SK-N-SH treated with all-trans-retinoic acid at 6 μM for 48 hours (cell line): ENCODE data around the gene MAP2K1.

Source experiments
- ATAC-seq: fragments of 200-7000 bp; cut with Tn5 transposase; 3 replicates; pipeline ENCODE4 v1.9.1; 2020; ENCODE audit warnings: mild to moderate bottlenecking, moderate library complexity
- ARNTL ChIP-seq: fragments of 450-650 bp; formaldehyde crosslinking; IDR thresholded peaks from 2 replicates; pipeline ENCODE4 v1.5.0; 2020; ENCODE audit warnings: low read depth, mild to moderate bottlenecking, moderate library complexity, borderline replicate concordance
- BACH2 ChIP-seq: fragments of 250-450 bp; sonication (Bioruptor Pico); IDR thresholded peaks from 2 replicates; pipeline ENCODE4 v1.9.0; 2021; ENCODE audit warnings: mild to moderate bottlenecking, borderline replicate concordance
- CSDC2 ChIP-seq: fragments of 250-450 bp; sonication (Bioruptor Pico); IDR thresholded peaks from 2 replicates; pipeline ENCODE4 v1.5.0; 2020; ENCODE audit warnings: mild to moderate bottlenecking, moderate library complexity
- CSRNP3 ChIP-seq: fragments of 250-450 bp; sonication (Bioruptor Pico); IDR thresholded peaks from 2 replicates; pipeline ENCODE4 v1.5.1; 2021; ENCODE audit warnings: mild to moderate bottlenecking, moderate library complexity
- ESRRG ChIP-seq: fragments of 250-450 bp; sonication (Bioruptor Pico); IDR thresholded peaks from 2 replicates; pipeline ENCODE4 v1.6.1; 2021; ENCODE audit warnings: mild to moderate bottlenecking
- GLIS3 ChIP-seq: fragments of 250-450 bp; sonication (Bioruptor Pico); IDR thresholded peaks from 2 replicates; pipeline ENCODE4 v1.5.0; 2020; ENCODE audit warnings: mild to moderate bottlenecking, moderate library complexity
- ISL1 ChIP-seq: fragments of 250-450 bp; sonication (Bioruptor Pico); IDR thresholded peaks from 2 replicates; pipeline ENCODE4 v2.1.2; 2022; ENCODE audit warnings: mild to moderate bottlenecking, moderate library complexity
- OSR1 ChIP-seq: fragments of 250-450 bp; sonication (Bioruptor Pico); IDR thresholded peaks from 2 replicates; pipeline ENCODE4 v1.8.0; 2022; ENCODE audit warnings: moderate library complexity, mild to moderate bottlenecking, inconsistent platforms
- POU6F1 ChIP-seq: fragments of 250-450 bp; sonication (Bioruptor Pico); IDR thresholded peaks from 2 replicates; pipeline ENCODE4 v1.8.0; 2021; ENCODE audit warnings: low read depth, mild to moderate bottlenecking, moderate library complexity, borderline replicate concordance
- PPARA ChIP-seq: fragments of 250-450 bp; sonication (Bioruptor Pico); IDR thresholded peaks from 2 replicates; pipeline ENCODE4 v1.5.0; 2020; ENCODE audit warnings: mild to moderate bottlenecking, borderline replicate concordance
- RARB ChIP-seq: fragments of 250-450 bp; sonication (Bioruptor Pico); IDR thresholded peaks from 2 replicates; pipeline ENCODE4 v1.8.0; 2021; ENCODE audit warnings: mild to moderate bottlenecking, moderate library complexity
- SNAI2 ChIP-seq: fragments of 250-450 bp; sonication (Bioruptor Pico); IDR thresholded peaks from 2 replicates; pipeline ENCODE4 v1.5.0; 2020; ENCODE audit warnings: mild to moderate bottlenecking, moderate library complexity
- TCF4 ChIP-seq: fragments of 250-450 bp; sonication (Bioruptor Pico); IDR thresholded peaks from 2 replicates; pipeline ENCODE4 v1.8.0; 2021; ENCODE audit warnings: mild to moderate bottlenecking, moderate library complexity, borderline replicate concordance
- TOX ChIP-seq: fragments of 250-450 bp; sonication (Bioruptor Pico); IDR thresholded peaks from 2 replicates; pipeline ENCODE4 v1.8.0; 2021; ENCODE audit warnings: mild to moderate bottlenecking, moderate library complexity, borderline replicate concordance
- TSHZ2 ChIP-seq: fragments of 250-450 bp; sonication (Bioruptor Pico); IDR thresholded peaks from 2 replicates; pipeline ENCODE4 v1.5.0; 2020; ENCODE audit warnings: mild to moderate bottlenecking, moderate library complexity
- ZC3H10 ChIP-seq: fragments of 250-450 bp; sonication (Bioruptor Pico); IDR thresholded peaks from 2 replicates; pipeline ENCODE4 v1.5.1; 2021; ENCODE audit warnings: mild to moderate bottlenecking, moderate library complexity
- ZFP3 ChIP-seq: fragments of 250-450 bp; sonication (Bioruptor Pico); IDR thresholded peaks from 2 replicates; pipeline ENCODE4 v1.5.0; 2020; ENCODE audit warnings: mild to moderate bottlenecking, moderate library complexity
- ZFP30 ChIP-seq: fragments of 450-650 bp; formaldehyde crosslinking; IDR thresholded peaks from 2 replicates; pipeline ENCODE4 v1.5.0; 2022; ENCODE audit warnings: mild to moderate bottlenecking, moderate library complexity
- ZNF565 ChIP-seq: fragments of 450-650 bp; formaldehyde crosslinking; conservative IDR thresholded peaks from 2 replicates; pipeline ENCODE4 v1.5.0; 2020; ENCODE audit warnings: low read depth, mild to moderate bottlenecking, moderate library complexity
- ZNF70 ChIP-seq: fragments of 450-650 bp; formaldehyde crosslinking; IDR thresholded peaks from 2 replicates; pipeline ENCODE4 v1.5.0; 2020; ENCODE audit warnings: mild to moderate bottlenecking, moderate library complexity
- ZNF8 ChIP-seq: fragments of 450-650 bp; formaldehyde crosslinking; IDR thresholded peaks from 2 replicates; pipeline ENCODE4 v1.5.0; 2020; ENCODE audit warnings: mild to moderate bottlenecking, moderate library complexity
- TF ChIP-seq, protein P1 (sequence below): fragments of 250-450 bp; sonication (Bioruptor Pico); IDR thresholded peaks from 2 replicates; pipeline ENCODE4 v1.5.1; 2020; ENCODE audit warnings: low read depth, mild to moderate bottlenecking, moderate library complexity

The MAP2K1 gene

GRCh38 chr15:66400351-66400774 is 13.7 kb downstream of the MAP2K1 start:
- ATAC-seq: no peak
- TF ChIP-seq CSDC2 (CRISPR knock-in tag) (no peak), ISL1 (CRISPR knock-in tag) (no peak), GLIS3 (CRISPR knock-in tag) (no peak), ZNF8 (CRISPR knock-in tag) (no peak), OSR1 (CRISPR knock-in tag) (no peak), ZFP3 (CRISPR knock-in tag) (no peak), ZFP30 (no peak), BACH2 (CRISPR knock-in tag) (no peak), ZNF565 (CRISPR knock-in tag) (no peak), POU6F1 (CRISPR knock-in tag) (no peak), ZC3H10 (CRISPR knock-in tag) (no peak), CSRNP3 (CRISPR knock-in tag) (no peak), ESRRG (no peak), TCF4 (CRISPR knock-in tag) (no peak), RARB (CRISPR knock-in tag) (no peak), TOX (CRISPR knock-in tag) (no peak), TSHZ2 (no peak), ZNF70 (no peak), SNAI2 (no peak)
- TF ChIP-seq, protein P1, sequence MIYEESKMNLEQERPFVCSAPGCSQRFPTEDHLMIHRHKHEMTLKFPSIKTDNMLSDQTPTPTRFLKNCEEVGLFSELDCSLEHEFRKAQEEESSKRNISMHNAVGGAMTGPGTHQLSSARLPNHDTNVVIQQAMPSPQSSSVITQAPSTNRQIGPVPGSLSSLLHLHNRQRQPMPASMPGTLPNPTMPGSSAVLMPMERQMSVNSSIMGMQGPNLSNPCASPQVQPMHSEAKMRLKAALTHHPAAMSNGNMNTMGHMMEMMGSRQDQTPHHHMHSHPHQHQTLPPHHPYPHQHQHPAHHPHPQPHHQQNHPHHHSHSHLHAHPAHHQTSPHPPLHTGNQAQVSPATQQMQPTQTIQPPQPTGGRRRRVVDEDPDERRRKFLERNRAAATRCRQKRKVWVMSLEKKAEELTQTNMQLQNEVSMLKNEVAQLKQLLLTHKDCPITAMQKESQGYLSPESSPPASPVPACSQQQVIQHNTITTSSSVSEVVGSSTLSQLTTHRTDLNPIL (CRISPR knock-in tag): no peak
- TF ChIP-seq, all 23 proteins: peak for 0

DNA sequence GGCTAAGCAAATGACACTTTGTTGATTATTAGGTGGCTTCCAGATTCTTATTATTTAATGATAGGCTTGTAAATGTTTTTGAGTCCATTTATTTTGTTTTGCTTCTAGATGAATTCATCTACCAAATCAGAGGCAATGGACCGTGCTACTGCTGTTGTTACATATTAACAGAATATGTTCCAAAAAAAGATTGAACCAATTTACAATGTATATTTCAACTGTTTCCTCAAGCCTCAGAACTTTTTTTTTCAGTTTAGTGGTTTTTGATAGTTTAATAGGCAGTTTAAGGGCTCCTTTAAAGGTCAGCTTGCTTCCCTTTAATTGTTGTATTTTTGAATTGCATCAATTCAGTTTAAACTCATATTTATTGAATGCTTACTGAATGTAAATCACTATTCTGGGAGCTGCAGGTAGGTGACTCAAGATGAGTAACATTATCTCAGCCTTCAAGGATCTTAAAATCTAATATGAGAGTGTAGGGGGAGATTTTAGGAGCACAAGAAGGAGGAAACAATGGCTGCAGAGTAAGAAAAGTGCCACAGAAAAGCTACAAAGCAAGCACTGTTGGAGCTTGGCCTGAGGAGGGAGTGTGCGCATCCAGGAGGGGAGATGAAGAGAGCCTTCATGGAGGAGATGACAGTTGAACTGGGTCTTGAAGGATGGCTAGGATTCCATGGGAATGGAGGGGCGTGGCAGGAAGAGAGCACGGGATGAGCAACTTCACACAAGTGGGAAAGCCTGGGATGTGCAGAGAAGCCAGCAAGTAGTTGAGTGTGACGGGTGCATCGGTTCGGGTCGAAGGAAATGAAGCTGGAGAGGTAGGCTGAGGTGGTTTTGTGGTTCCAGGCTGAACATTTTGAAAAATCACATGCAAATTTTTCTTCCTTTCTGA is 14.7 kb downstream of the MAP2K1 start:
- ATAC-seq: peak; percentile 49; the same call in 2 of the 3 replicates
- TF ChIP-seq ZFP3 (CRISPR knock-in tag) (peak; percentile 91), ZC3H10 (CRISPR knock-in tag) (no peak)
- TF ChIP-seq, all 23 proteins: peak for 1

DNA sequence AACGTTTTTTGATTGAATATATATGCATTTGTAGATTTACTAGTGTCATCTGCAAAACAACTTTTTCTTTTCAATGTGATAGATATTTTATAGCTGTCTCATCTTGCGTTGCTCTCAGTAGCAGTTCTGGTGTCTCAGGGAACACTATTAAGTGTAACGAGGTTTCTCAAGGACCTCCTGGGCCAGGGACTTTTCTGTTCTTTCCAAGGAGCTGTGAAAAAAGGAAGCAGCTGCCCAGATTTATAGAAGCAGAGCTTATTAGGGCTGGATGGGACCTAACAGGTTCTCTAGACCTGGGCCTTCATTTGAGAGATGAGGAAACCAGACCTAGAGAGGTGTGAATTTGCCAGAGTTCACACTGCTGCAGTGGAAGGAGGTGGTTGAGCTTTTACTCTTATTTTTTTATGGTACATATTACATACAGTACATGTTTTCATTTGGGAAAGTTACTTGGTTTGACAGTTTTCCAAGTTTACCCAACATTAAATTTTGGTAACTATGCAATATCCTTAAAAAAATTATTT is 16.1 kb downstream of the MAP2K1 start:
- no peak for ATAC-seq
- TF ChIP-seq TCF4 (CRISPR knock-in tag) (no peak), GLIS3 (CRISPR knock-in tag) (no peak), ZFP30 (no peak), POU6F1 (CRISPR knock-in tag) (no peak), PPARA (CRISPR knock-in tag) (no peak), TSHZ2 (no peak), CSRNP3 (CRISPR knock-in tag) (no peak), ZNF70 (no peak), RARB (CRISPR knock-in tag) (no peak), ZFP3 (CRISPR knock-in tag) (no peak), OSR1 (CRISPR knock-in tag) (no peak), ARNTL (CRISPR knock-in tag) (no peak), ZC3H10 (CRISPR knock-in tag) (no peak), CSDC2 (CRISPR knock-in tag) (no peak)
